Skin of body (tissue), 2 donors: ENCODE measurements around the gene ENKD1. TPM values are rescaled to one million over a fixed set of nuclear protein-coding genes. Genes with fewer than 3 reads are reported as not detected.
A peak's percentile ranks its signal among the peaks of the same experiment; 100 is the strongest.
"Not testable (repeated sequence)": the region's sequence is repeated elsewhere in the genome, so short reads cannot be mapped to it uniquely, and the experiment has no call there.

ENCODE experiments used
- DNase-seq: peaks from one replicate; lab custom pipeline; 2025; lab: John Stamatoyannopoulos, UW
- total RNA-seq: library from RNA; depleted of rRNA; stranded (reverse); fragments of >200 nt; gene quantifications from one replicate; pipeline ENCODE4 v1.2.3, GENCODE V29; 2014

ENKD1 gene
- 9.1 TPM for total RNA-seq

GRCh38 chr16:67666559-67667452, at the start of gene ENKD1, which contains the start of gene C16orf86:
TSS of gene ENKD1 (minus strand) at chr16:67666750. CDS start at chr16:67666442, 308 bp downstream.
TSS of gene C16orf86 (plus strand) at chr16:67666814. CDS start at chr16:67666971, 157 bp downstream.
- DNase-seq, result peak; percentile 67

DNA sequence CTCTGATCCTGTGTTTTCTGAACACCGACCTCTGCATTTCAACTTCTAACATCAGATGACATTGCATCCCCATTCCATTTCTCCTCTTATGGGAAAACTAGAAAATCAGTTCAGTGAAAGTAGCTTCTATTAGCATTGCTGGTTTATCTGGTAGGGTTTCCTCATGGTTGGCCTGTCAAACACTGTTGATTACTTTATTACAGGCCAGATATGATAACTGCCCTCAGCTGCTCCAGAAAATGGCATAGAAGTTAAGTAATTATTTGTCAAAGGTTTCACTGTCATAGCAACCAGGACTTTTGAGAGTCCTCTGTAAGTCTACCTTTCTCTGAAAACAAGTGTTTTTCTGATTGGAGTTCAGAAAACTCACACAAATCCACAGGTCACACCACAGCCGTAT, 49.5 kb upstream of the ENKD1 start:
- DNase-seq, result no peak

GRCh38 chr16:67714522-67714921, 48.0 kb upstream of the ENKD1 start:
- no peak for DNase-seq

DNA sequence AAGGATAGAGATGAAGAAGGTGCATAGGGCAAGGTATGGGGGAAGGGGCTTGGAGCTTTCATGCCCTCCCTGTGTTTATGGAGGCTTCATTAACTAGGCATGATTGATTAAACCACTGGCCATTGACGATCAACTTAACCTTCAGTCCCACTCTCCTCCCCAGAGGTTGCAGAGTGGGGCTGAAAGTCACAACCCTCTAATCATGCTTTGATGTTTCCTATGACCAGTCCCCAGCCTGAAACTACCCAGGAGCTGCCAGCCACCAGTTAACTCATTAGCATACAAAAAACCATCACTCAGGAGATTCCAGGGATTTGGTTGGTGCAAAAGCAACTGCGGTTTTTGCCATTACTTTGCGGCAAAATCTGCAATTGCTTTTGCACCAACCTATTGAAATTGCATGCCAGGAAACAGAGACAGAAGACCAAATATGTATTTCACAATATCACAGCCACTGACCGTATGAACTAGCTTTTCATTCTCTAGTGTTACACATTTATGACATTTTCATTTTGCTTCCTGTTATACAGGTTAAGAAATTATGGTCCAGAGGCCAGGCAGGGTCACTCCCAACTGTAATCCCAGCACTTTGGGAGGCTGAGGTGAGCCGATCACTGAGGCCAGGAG, 47.2 kb upstream of the ENKD1 start:
- DNase-seq, result no peak

DNA sequence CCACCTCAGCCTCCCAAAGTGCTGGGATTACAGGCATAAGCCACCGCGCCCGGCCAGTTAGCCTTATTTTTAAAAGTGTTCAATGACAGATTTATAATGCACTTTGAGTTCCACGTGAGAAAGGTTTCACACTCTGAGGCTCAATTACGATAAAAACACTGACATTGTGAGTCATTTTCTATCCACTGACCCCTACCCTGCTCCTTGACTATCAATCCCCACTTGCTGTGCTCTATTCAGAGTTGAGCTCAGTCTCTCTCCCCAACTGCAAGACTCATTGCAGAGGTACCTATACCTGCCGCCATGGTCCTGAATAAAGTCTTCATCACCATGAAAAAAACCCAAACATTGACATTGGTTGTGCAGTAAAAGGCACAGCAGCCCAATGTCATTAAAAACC, 44.1 kb upstream of the ENKD1 start:
- no peak for DNase-seq

DNA sequence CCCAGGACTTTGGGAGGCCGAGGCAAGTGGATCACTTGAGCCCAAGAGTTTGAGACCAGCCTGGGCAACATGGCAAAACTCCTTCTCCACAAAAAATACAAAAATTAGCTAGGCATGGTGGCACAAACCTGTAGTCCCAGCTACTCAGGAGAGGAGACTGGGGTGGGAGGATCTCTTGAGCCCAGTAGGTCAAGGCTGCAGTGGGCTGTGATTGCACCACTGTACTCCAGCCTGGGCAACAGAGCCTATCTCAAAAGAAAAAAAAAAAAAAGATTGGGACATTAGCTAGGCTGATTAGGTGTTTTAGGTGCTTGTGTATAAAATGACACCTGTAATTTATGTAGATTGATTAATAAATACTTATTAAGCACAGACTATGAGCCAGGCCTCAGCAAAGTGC, 42.5 kb upstream of the ENKD1 start:
- DNase-seq, result no peak

- DNase-seq, result no peak
These were observed 41.8 kb upstream of the ENKD1 start for GRCh38 chr16:67708368-67708771.

- DNase-seq, result no peak
These were observed 41.2 kb upstream of the ENKD1 start for GRCh38 chr16:67707790-67708189.

DNA sequence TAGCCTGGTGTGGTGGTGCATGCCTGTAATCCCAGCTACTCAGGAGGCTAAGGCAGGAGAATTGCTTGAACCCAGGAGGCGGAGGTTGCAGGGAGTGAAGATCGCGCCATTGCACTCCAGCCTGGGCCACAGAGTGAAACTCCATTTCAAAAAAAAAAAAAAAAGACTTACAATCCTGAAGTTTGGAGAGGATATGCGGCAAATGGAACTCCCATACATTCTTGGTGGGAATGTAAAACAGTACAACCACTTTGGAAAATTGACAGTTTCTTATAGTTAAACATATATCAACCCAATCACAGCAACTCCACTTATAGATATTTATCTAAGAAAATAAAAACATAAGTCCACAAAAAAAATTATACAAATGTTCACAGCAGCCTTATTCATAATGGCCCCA, 40.7 kb upstream of the ENKD1 start:
- no peak for DNase-seq

DNA sequence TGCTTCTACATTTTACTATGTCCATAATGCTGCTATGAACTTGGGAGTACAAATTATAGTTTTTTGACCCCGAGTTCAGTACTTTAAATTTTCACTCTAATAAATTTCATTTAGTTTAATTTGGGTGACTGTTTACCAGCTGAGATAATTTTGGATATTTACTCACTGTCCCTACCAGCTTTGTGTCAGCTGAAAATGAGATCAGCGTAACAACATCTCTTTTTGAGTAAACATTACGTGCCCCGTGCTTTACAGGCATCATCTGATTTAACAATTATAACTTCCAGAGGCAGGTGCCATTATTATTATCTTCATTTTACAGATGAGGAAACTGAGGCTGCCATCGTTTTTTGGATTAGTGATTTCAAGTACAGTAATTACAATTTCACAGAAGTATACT, 37.6 kb upstream of the ENKD1 start:
- no peak for DNase-seq

GRCh38 chr16:67703626-67704025, 37.1 kb upstream of the ENKD1 start:
- no peak for DNase-seq

DNA sequence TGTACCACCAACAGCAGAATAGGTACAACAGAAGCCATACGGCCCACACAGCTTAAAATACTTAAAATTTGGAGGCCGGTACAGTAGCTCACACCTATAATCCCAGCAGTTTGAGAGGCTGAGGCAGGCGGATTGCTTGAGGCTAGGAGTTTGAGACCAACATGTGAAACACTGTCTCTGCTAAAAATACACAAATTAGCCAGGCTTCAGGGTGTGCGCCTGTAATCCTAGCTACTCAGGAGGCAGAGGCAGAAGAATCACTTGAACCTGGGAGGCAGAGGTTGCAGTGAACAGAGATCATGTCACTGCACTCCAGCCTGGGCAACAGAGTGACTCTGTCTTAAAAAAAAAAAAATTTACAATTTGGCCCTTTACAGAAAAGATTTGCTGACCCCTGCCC, 35.6 kb upstream of the ENKD1 start:
- DNase-seq, result no peak

DNA sequence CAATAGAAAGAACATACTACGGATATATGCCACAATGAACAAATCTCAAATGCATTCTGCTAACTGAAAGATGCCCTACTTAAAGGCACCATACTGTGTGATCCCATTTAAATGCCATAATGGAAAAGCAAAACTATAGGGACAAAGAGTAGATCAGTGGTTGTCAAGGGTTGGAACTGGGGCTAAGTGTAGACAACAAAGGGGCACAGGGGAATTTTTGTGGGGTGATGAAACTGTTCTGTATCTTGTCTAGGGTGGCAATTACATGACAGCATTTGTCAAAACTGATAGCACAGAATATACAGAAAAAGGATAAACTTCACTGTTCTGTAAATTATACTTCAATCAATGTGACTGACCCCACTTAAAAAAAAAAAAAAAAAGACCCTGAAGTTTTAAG, 34.9 kb upstream of the ENKD1 start:
- DNase-seq, result no peak

DNA sequence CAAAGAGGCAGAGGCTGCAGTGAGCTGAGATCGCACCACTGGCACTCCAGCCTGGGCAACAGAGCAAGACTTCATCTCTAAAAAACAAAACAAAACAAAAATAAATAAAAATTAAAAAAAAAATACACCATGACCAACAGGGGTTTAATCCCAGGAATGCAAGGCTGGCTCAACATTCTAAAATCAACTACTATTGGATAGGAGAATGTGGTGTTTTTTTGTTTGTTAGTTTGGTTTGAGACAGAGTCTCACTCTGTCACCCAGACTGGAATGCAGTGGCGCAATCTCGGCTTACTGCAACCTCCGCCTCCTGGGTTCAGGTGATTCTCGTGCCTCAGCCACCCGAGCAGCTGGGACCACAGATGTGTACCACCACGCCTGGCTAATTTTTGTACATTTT, 32.7 kb upstream of the ENKD1 start:
- DNase-seq, result no peak

- no peak for DNase-seq
These were observed 31.1 kb upstream of the ENKD1 start for GRCh38 chr16:67697422-67698185.

DNA sequence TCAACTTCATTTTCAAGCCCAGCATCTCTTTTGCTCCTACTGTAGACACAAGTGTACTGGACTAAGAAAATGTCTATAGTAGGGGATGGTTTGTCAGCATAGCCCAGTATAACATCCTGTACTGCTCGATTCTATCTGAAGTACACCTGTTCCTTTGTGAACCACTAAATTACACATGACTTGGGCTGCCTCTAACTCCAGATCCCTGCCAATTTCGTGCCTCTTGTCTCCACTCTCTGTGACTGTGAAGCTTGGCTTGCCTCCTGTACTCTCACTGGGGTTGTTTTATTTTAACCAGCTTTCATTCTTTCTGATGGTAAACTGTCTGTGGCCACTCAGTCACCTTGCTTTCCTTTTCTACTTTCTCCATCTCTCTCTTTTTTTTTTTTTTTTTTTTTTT, 28.1 kb upstream of the ENKD1 start:
- no peak for DNase-seq

DNA sequence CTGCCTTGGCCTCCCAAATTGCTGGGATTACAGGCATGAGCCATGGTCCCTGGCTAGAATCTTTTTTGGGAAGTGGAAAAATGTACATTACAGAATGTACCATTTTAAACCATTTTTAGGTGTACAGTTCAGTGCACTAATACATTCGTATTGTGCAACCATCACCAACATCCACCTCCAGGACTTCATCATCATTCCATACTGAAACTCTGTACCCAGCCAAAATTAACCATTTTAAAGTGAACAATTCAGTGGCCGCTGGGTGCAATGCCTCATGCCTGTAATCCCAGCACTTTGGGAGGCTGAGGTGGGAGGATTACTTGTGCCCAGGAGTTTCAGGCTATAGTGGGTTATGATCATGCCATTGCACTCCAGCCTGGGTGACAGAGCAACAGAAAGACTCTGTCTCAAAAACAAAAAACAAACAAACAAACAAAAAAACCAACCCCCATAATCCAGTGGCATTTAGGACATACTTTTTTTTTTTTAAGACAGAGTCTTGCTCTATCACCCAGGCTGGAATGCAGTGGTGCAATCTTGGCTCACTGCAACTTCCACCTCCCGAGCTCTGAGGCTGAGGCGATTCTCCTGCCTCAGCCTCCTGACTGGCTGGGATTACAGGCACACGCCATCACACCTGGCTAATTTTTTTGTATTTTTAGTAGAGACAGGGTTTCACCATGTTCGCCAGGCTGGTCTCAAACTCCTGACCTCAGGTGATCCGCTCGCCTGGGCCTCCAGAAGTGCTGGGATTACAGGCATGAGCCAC, 27.2 kb upstream of the ENKD1 start:
- DNase-seq, result not testable (repeated sequence)

DNA sequence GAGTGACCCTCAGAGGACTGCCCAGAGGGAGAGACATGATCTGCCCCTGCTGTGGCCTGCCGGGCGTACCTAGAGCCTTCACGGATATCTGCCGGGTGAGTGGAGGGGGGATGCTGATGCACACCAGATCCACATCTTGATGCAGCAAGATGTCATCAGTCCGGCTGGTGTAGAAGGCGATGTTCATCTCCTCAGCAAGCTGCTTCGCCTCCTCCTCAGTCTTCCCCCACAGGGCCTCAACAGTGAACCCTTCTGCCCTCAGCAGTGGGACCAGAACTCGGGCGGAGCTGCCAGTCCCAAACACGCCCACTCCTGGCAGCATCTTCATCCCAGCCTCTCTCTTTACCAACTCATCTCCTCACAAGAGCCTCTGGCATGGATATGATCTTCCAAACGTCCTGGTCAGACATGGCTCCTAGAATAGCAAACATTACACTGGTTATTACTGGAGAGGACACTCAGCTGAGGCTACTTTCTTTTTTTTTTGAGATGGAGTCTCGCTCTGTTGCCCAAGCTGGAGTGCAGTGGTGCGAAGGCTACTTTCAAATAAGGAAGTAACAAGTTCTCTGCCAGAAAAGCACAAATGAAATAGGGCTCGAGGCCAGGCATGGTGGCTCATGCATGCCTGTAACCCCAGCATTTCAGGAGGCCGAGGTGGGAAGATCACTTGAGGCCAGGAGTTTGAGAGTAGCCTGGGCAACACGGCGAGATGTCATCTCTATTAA, 19.0 kb upstream of the ENKD1 start:
- DNase-seq, result no peak

- no peak for DNase-seq
These were observed 17.2 kb upstream of the ENKD1 start for GRCh38 chr16:67683767-67684166.
